OCI-LY3 (cell line): ENCODE results near the gene NR6A1.

Experiments used
- H2AFZ ChIP-seq: fragments of 200-600, 300-600 bp; shearing (Covaris generic); 2 replicates; pipeline ENCODE4 v1.6.0; 2014; ENCODE audit warnings: antibody characterized with exemption, low read depth, low read length
- H3K27ac ChIP-seq: fragments of 200-600, 300-600 bp; sonication (generic); 2 replicates; pipeline ENCODE4 v1.5.1; 2014; ENCODE audit warnings: mild to moderate bottlenecking, low read length, moderate library complexity, mixed read lengths
- H3K27me3 ChIP-seq: fragments of 200-600, 300-600 bp; sonication (generic); 2 replicates; pipeline ENCODE4 v1.6.1; 2014; ENCODE audit warnings: low read depth, low read length, mixed read lengths
- H3K36me3 ChIP-seq: fragments of 200-600, 300-600 bp; sonication (generic); replicated peaks from 2 replicates; pipeline ENCODE3; 2014; ENCODE audit warnings: low read depth, low read length, mixed read lengths
- H3K4me1 ChIP-seq: fragments of 300-600, 200-600 bp; sonication (generic); 2 replicates; pipeline ENCODE4 v1.6.1; 2014; ENCODE audit warnings: low read length, mixed read lengths
- H3K4me2 ChIP-seq: fragments of 200-600, 300-600 bp; sonication (generic); 2 replicates; pipeline ENCODE4 v1.6.1; 2014; ENCODE audit warnings: low read length, mixed read lengths
- H3K4me3 ChIP-seq: fragments of 300-600, 200-600 bp; sonication (generic); 2 replicates; pipeline ENCODE4 v1.5.1; 2014; ENCODE audit warnings: antibody characterized with exemption, mild to moderate bottlenecking, low read length, moderate library complexity
- H3K79me2 ChIP-seq: fragments of 300-600, 200-600 bp; shearing (Covaris generic); 2 replicates; pipeline ENCODE4 v1.6.1; 2014; ENCODE audit warnings: mild to moderate bottlenecking, low read length, mixed read lengths
- H3K9ac ChIP-seq: fragments of 300-600, 200-600 bp; shearing (Covaris generic); 2 replicates; pipeline ENCODE4 v1.6.0; 2014; ENCODE audit warnings: mild to moderate bottlenecking, low read length, moderate library complexity
- H3K9me3 ChIP-seq: fragments of 200-600, 300-600 bp; shearing (Covaris generic); 2 replicates; pipeline ENCODE4 v1.6.1; 2014; ENCODE audit warnings: low read length, mixed read lengths; ENCODE audit not compliant: insufficient read depth
- H4K20me1 ChIP-seq: fragments of 200-600, 300-600 bp; sonication (generic); 2 replicates; pipeline ENCODE4 v1.6.1; 2016; ENCODE audit warnings: low read length, mixed read lengths; ENCODE audit not compliant: insufficient read depth
- EZH2phosphoT487 ChIP-seq: fragments of 200-600 bp; shearing (Covaris generic); IDR thresholded peaks from 2 replicates; pipeline ENCODE4 v1.6.1; 2018; ENCODE audit warnings: antibody characterized with exemption, mixed run types, low read depth
- TF ChIP-seq, protein P1 (sequence below): fragments of 200-600, 300-600 bp; sonication (generic); IDR thresholded peaks from 2 replicates; pipeline ENCODE4 v1.5.1; 2014; ENCODE audit warnings: antibody characterized with exemption, low read length, low read depth

Gene NR6A1

GRCh38 chr9:124686918-124687317 lies 84.2 kb downstream of the NR6A1 start:
- H3K36me3 ChIP-seq = peaks cover 4% of the 10 kb centered on the region

DNA sequence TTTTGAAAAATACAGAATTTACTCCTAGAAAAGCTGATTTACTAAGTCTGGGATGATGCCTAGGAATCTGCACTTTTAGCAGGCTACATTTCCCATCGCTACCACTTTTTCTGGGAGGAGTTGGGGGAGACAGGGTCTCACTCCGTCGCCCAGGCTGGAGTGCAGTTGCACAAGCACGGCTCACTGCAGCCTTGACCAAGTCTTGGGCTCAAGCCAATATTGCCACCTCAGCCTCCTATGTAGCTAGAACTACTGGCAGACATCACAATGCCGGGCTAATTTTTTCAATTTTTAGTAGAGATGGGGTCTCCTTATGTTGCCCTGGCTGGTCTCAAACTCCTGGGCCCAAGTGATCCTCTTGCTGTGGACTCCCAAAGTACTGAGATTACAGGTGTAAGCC lies 85.9 kb downstream of the NR6A1 start:
- Histone ChIP-seq H3K4me1 (no peaks in the 10 kb centered on the region), H4K20me1 (no peaks in the 10 kb centered on the region), H2AFZ (no peak overlapping the region), H3K36me3 (peaks cover 4% of the 10 kb centered on the region), H3K9ac (no peak overlapping the region), H3K27me3 (no peaks in the 10 kb centered on the region), H3K9me3 (no peaks in the 10 kb centered on the region), H3K79me2 (no peaks in the 10 kb centered on the region), H3K4me2 (no peak overlapping the region), H3K27ac (no peak overlapping the region), H3K4me3 (no peak overlapping the region)
- no peak for TF ChIP-seq EZH2phosphoT487
- TF ChIP-seq, protein P1, sequence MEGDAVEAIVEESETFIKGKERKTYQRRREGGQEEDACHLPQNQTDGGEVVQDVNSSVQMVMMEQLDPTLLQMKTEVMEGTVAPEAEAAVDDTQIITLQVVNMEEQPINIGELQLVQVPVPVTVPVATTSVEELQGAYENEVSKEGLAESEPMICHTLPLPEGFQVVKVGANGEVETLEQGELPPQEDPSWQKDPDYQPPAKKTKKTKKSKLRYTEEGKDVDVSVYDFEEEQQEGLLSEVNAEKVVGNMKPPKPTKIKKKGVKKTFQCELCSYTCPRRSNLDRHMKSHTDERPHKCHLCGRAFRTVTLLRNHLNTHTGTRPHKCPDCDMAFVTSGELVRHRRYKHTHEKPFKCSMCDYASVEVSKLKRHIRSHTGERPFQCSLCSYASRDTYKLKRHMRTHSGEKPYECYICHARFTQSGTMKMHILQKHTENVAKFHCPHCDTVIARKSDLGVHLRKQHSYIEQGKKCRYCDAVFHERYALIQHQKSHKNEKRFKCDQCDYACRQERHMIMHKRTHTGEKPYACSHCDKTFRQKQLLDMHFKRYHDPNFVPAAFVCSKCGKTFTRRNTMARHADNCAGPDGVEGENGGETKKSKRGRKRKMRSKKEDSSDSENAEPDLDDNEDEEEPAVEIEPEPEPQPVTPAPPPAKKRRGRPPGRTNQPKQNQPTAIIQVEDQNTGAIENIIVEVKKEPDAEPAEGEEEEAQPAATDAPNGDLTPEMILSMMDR = no peak

More at GRCh38 chr9:124686918-124687317, 84.2 kb downstream of the NR6A1 start:
- H3K4me1 ChIP-seq = no peaks in the 10 kb centered on the region
- no peak overlapping the region for H3K4me2 ChIP-seq
- TF ChIP-seq EZH2phosphoT487 = no peak
- TF ChIP-seq, protein P1 = no peak
- H2AFZ ChIP-seq = no peak overlapping the region
- no peak overlapping the region for H3K27ac ChIP-seq
- no peaks in the 10 kb centered on the region for H3K9me3 ChIP-seq
- H3K9ac ChIP-seq = no peak overlapping the region
- no peak overlapping the region for H3K4me3 ChIP-seq
- H3K27me3 ChIP-seq = no peaks in the 10 kb centered on the region
- H3K79me2 ChIP-seq = no peaks in the 10 kb centered on the region; the same call in 1 of the 2 replicates
- H4K20me1 ChIP-seq = no peaks in the 10 kb centered on the region

DNA sequence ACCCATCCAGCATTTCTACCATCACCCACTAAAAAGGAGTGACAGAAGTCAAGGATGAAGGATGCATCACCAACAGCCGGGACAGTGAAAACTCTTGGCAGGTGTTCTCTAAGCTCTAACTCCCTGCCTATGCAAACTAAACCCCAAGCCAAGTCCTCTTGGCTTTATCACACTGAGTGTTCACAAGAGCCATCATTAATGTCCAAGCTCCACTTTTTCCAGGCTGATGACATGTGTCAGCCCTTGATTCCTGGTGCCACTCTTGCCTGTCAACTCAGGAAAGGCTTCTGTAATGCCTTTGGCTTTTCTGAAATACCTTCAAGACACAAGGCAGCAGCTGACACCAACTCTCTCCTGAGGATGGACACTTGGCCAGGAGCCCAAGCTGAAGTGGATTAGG lies 86.9 kb downstream of the NR6A1 start:
- Histone ChIP-seq H3K9me3 (no peaks in the 10 kb centered on the region), H3K4me3 (no peak overlapping the region), H2AFZ (no peak overlapping the region), H3K36me3 (peaks cover 4% of the 10 kb centered on the region), H3K27ac (no peak overlapping the region), H3K4me2 (no peak overlapping the region), H3K9ac (no peak overlapping the region), H3K4me1 (no peaks in the 10 kb centered on the region), H3K27me3 (no peaks in the 10 kb centered on the region), H4K20me1 (no peaks in the 10 kb centered on the region), H3K79me2 (no peaks in the 10 kb centered on the region)
- TF ChIP-seq, protein P1 = no peak
- TF ChIP-seq EZH2phosphoT487 = no peak

- Histone ChIP-seq H3K9ac (no peak overlapping the region), H3K79me2 (no peaks in the 10 kb centered on the region), H3K9me3 (no peaks in the 10 kb centered on the region), H3K27ac (no peak overlapping the region), H3K27me3 (no peaks in the 10 kb centered on the region), H3K4me3 (no peak overlapping the region), H4K20me1 (peaks cover 3% of the 10 kb centered on the region; the same call in 1 of the 2 replicates), H3K4me1 (no peaks in the 10 kb centered on the region), H3K4me2 (no peak overlapping the region), H2AFZ (no peak overlapping the region), H3K36me3 (peaks cover 4% of the 10 kb centered on the region)
- TF ChIP-seq, protein P1 = no peak
- no peak for TF ChIP-seq EZH2phosphoT487
Observed at GRCh38 chr9:124683043-124683442, 88.1 kb downstream of the NR6A1 start.
